Activated B cell treated with CpG ODN at 0.5 μM for 24 hours (primary cell): Measurements from ENCODE around the gene KRT15. TPM values are rescaled to one million over a fixed set of nuclear protein-coding genes. Genes with fewer than 3 reads are reported as not detected.

Source experiments
- ATAC-seq: fragments of 200-7000 bp; cut with Tn5 transposase; one replicate; pipeline ENCODE4 v1.10.0; 2021; ENCODE audit warnings: low read depth, mild to moderate bottlenecking, moderate library complexity
- CTCF ChIA-PET: fragments of 350-600 bp; sonication (Branson Sonifier 250); formaldehyde crosslinking; loops from one replicate; lab custom pipeline; 2021; ENCODE audit warnings: antibody characterized with exemption; lab: Charles Lee
- POLR2A ChIA-PET: fragments of 350-600 bp; sonication (Branson Sonifier 250); formaldehyde crosslinking; loops from one replicate; lab custom pipeline; 2021; ENCODE audit warnings: antibody characterized with exemption; lab: Charles Lee
- DNase-seq: peaks from one replicate; pipeline ENCODE4 v3.0.0; 2022
- H3K27ac Mint-ChIP-seq: one replicate; pipeline ENCODE4 v1.8.0; 2020; ENCODE audit warnings: mixed read lengths
- H3K27me3 Mint-ChIP-seq: one replicate; pipeline ENCODE4 v1.8.0; 2021; ENCODE audit warnings: mixed read lengths
- H3K36me3 Mint-ChIP-seq: one replicate; pipeline ENCODE4 v1.8.0; 2021; ENCODE audit warnings: low read depth, mixed read lengths
- H3K4me1 Mint-ChIP-seq: one replicate; pipeline ENCODE4 v1.8.0; 2021; ENCODE audit warnings: mixed read lengths
- H3K4me3 Mint-ChIP-seq: one replicate; pipeline ENCODE4 v1.8.0; 2020; ENCODE audit warnings: mild to moderate bottlenecking, mixed read lengths
- H3K9me3 Mint-ChIP-seq: one replicate; pipeline ENCODE4 v1.8.0; 2020; ENCODE audit warnings: mixed read lengths
- intact Hi-C: fragments of 100-400 bp; cut with micrococcal nuclease; formaldehyde crosslinking; loops from one replicate; pipeline ENCODE4 v1.15.1; 2024
- total RNA-seq: library from RNA; stranded (reverse); gene quantifications from 2 replicates; pipeline ENCODE4 v1.2.3, GENCODE V29; 2022
- TF ChIP-seq, protein P1 (sequence below): fragments of 200-600 bp; IDR thresholded peaks from one replicate; pipeline ENCODE4 v1.8.0; 2022; ENCODE audit warnings: antibody characterized with exemption, mild to moderate bottlenecking

Gene KRT15
- total RNA-seq, 1 donor from 2014 or later = not detected

DNA sequence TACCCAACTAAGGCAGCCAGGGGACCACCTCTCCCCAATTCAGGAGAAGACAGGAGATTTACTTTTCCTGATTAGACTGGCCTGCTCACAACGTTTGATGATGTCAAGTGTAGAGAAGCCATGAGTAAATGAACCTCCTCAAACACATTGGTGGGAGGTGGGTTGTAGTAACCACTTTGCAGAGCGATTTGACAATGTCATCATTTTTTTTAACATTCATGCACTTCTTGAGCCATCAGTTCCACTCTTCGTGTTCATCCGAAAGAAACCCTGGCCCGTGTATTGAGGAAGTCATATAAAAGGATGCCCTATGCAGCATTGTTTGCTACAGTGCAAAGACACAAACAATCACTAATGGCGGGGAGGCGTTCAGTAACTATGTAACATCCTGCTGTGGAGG is 14.9 kb upstream of the KRT15 start:
- Mint-ChIP-seq H3K4me1 (no peaks in the 10 kb centered on the region), H3K27ac (no peak overlapping the region), H3K9me3 (no peaks in the 10 kb centered on the region), H3K36me3 (no peaks in the 10 kb centered on the region), H3K27me3 (peaks cover 68% of the 10 kb centered on the region), H3K4me3 (no peak overlapping the region)
- intact Hi-C loops = no loop called here
- ChIA-PET POLR2A (interaction anchor here (1.0 kb wide), 1 partner anchor 16 kb away, joined by 3 read pairs; no protein-coding TSS in a partner anchor), CTCF (no interaction called here)
- ATAC-seq (no peak), DNase-seq (no peak)
- TF ChIP-seq, protein P1, sequence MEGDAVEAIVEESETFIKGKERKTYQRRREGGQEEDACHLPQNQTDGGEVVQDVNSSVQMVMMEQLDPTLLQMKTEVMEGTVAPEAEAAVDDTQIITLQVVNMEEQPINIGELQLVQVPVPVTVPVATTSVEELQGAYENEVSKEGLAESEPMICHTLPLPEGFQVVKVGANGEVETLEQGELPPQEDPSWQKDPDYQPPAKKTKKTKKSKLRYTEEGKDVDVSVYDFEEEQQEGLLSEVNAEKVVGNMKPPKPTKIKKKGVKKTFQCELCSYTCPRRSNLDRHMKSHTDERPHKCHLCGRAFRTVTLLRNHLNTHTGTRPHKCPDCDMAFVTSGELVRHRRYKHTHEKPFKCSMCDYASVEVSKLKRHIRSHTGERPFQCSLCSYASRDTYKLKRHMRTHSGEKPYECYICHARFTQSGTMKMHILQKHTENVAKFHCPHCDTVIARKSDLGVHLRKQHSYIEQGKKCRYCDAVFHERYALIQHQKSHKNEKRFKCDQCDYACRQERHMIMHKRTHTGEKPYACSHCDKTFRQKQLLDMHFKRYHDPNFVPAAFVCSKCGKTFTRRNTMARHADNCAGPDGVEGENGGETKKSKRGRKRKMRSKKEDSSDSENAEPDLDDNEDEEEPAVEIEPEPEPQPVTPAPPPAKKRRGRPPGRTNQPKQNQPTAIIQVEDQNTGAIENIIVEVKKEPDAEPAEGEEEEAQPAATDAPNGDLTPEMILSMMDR = no peak

DNA sequence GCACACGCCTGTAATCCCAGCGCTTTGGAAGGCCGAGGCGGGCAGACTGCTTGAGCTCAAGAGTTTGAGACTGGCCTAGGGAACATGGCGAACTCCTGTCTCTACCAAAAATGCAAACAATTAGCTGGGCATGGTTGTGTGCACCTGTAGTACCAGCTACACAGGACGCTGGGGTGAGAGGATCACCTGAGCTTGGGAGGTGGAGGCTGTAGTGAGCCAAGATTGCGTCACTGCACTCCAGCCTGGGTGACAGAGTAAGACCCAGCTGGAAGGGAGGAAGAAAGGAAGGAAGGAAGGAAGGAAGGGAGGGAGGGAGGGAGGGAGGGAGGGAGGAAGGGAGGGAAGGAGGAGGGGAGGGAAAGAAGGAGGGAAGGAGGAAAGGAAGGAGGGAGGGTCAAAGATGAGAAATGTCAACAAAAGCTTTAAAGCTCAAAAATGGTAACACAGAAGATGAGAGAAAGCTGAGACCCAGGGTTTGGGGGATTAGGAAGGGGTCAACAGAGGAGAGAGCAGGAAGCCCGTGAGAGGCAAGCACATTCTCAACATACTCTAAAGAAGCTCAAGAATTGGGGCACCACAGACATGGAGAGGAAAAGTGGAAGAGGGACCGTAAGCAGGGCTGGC is 14.4 kb upstream of the KRT15 start:
- no peak overlapping the region for H3K27ac Mint-ChIP-seq
- TF ChIP-seq, protein P1 = no peak
- H3K27me3 Mint-ChIP-seq = peaks cover 69% of the 10 kb centered on the region
- H3K4me3 Mint-ChIP-seq = no peak overlapping the region
- DNase-seq (no peak), ATAC-seq (no peak)
- ChIA-PET POLR2A (interaction anchor here (1.0 kb wide), 1 partner anchor 16 kb away, joined by 3 read pairs; no protein-coding TSS in a partner anchor), CTCF (interaction anchor here (2.1 kb wide), 1 partner anchor 16 kb away, joined by 9 read pairs; no protein-coding TSS in a partner anchor)
- no peaks in the 10 kb centered on the region for H3K36me3 Mint-ChIP-seq
- no peaks in the 10 kb centered on the region for H3K9me3 Mint-ChIP-seq
- intact Hi-C loops = no loop called here
- H3K4me1 Mint-ChIP-seq = peaks cover 2% of the 10 kb centered on the region

DNA sequence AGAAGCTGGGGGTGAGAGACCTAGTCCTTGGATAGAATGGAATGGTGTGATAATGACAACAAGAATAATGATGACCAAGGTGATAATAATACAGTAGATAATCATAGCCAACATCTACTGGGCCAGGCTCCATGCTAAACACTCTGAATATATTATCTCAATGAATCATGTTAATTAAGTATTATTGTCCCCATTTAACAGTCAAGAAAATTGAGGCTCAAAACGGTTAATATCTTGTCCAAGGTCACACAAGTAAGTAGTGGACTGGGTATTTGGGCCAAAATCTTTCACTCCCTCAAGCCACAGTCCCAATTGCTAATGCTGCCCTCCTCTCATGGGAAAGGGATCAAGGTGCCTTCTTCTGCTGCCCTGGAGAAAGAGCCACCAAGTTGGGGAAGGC is 13.3 kb upstream of the KRT15 start:
- POLR2A ChIA-PET = no interaction called here
- DNase-seq (no peak), ATAC-seq (no peak)
- H3K4me1 Mint-ChIP-seq = peaks cover 7% of the 10 kb centered on the region
- TF ChIP-seq, protein P1 = no peak
- CTCF ChIA-PET = interaction anchor here (2.1 kb wide), 1 partner anchor 17 kb away, joined by 9 read pairs; no protein-coding TSS in a partner anchor
- peaks cover 68% of the 10 kb centered on the region for H3K27me3 Mint-ChIP-seq
- intact Hi-C loops = no loop called here
- H3K4me3 Mint-ChIP-seq = no peak overlapping the region
- H3K36me3 Mint-ChIP-seq = no peaks in the 10 kb centered on the region
- H3K9me3 Mint-ChIP-seq = no peaks in the 10 kb centered on the region
- H3K27ac Mint-ChIP-seq = no peak overlapping the region

DNA sequence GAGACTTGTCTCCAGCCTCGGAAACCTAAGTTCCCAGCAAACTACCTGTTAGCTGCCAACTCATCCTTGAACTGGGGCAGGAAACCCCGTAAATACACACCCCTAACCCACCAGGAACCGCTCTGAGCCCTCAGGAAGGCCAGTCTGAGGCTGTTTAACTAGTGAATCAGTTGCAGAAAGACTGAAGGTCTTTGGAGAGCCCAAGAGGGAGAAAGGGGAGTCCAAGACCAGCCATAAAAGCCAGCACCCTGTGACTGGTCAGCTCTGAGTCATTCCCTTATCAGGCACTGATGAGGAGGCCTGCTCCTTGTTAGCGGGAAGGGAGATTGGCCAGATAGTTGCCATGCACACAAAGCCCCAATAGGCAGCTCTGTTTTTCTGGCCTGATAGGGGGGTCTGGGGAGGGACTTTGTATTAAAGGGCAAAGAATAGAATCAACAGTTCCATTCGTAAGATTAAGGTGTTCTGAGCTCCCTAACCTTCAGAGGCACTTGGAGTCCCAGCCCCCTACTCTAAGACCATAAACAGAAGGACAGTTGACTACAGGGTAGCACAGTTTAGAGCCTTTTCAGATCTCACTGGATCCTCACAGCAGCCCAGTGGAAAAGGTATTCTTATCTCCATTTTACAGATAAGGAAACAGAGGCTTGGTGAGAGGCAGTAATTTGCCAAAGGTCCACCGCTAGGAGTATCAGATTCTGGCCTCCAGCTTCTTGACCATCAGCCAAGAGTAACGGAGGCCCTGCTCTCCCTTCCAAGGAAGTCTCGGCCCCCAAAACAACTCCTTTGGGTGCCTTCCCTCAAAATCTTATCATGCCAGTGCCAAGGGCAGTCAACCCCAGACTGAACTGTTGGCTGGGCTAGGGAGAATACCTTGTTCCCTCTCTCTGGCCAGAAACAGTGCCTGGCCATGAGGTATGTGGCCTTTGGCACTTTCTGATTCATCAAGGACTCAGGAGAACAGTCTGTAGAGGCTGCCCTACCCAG is 11.7 kb upstream of the KRT15 start:
- DNase-seq (no peak), ATAC-seq (no peak)
- Mint-ChIP-seq H3K27me3 (peaks cover 68% of the 10 kb centered on the region), H3K4me3 (no peak overlapping the region), H3K36me3 (no peaks in the 10 kb centered on the region), H3K9me3 (no peaks in the 10 kb centered on the region), H3K27ac (no peak overlapping the region), H3K4me1 (peaks cover 7% of the 10 kb centered on the region)
- TF ChIP-seq, protein P1 = no peak
- ChIA-PET CTCF (no interaction called here), POLR2A (no interaction called here)
- intact Hi-C loops = no loop called here

DNA sequence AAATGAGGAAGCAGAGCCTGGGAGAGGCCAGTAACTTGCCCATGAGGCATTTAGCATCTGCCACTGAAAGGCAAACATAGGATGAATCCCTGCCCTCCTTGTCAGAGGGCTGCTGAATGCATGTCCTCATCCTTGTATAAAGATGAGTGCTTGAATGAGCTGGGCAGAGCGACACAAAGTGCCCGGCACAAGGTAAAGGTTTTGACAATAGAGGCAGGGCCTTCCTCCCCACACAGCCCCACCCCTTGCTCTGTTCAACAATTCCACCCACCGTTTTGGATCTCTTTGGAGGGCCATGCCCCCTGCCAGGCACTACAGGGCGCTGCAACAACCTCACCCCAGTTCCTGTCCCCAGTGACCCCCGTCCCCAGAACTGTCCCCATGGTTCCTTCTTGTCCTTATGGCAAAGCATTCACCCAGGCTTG is 10.8 kb upstream of the KRT15 start:
- H3K9me3 Mint-ChIP-seq = no peaks in the 10 kb centered on the region
- intact Hi-C loops = no loop called here
- DNase-seq (no peak), ATAC-seq (no peak)
- TF ChIP-seq, protein P1 = no peak
- H3K4me3 Mint-ChIP-seq = no peak overlapping the region
- CTCF ChIA-PET = no interaction called here
- peaks cover 7% of the 10 kb centered on the region for H3K4me1 Mint-ChIP-seq
- peaks cover 63% of the 10 kb centered on the region for H3K27me3 Mint-ChIP-seq
- H3K36me3 Mint-ChIP-seq = no peaks in the 10 kb centered on the region
- no peak overlapping the region for H3K27ac Mint-ChIP-seq
- POLR2A ChIA-PET = no interaction called here
